ENCODE measurements around the gene PPME1. TPM values are rescaled to one million over a fixed set of nuclear protein-coding genes. Genes with fewer than 3 reads are reported as not detected.
A peak's percentile ranks its signal among the peaks of the same experiment; 100 is the strongest.

The PPME1 gene
- total RNA-seq, 1 experiment from 2014 or later: 98.3 TPM

GRCh38 chr11:74159642-74160041 is 11.4 kb upstream of the PPME1 start:
- H3K36me3 ChIP-seq (ENCODE audit: insufficient read depth, low read length, poor library complexity, severe bottlenecking): no peaks in the 10 kb centered on the region
- H3K4me3 ChIP-seq (ENCODE audit: low read depth, low read length, poor library complexity, severe bottlenecking): no peak overlapping the region
- TF ChIP-seq EZH2 (IDR thresholded peaks at IDR 0.05; ENCODE audit: borderline replicate concordance, low read depth, low read length, poor library complexity, severe bottlenecking): no peak
- TF ChIP-seq CTCF (conservative IDR thresholded peaks at IDR 0.05; ENCODE audit: low read depth, low read length): no peak
- intact Hi-C loops (cut with micrococcal nuclease; ENCODE audit: unreplicated experiment): no loop called here
- no peaks in the 10 kb centered on the region for H3K27me3 ChIP-seq (replicated peaks; ENCODE audit: insufficient read depth, low read depth, low read length, poor library complexity)
- ChIA-PET POLR2A (ENCODE audit: low non-redundant PET) (no interaction called here), CTCF (no interaction called here)
- no peaks in the 10 kb centered on the region for H3K4me1 ChIP-seq (ENCODE audit: insufficient read depth, low read length, poor library complexity, severe bottlenecking)
- H3K27ac ChIP-seq (ENCODE audit: low read depth, low read length, poor library complexity, severe bottlenecking): no peak overlapping the region
- no peak for DNase-seq (ENCODE audit: low spot score)
- H3K9me3 ChIP-seq (ENCODE audit: low read depth, low read length, poor library complexity, severe bottlenecking): no peaks in the 10 kb centered on the region
- BruUV-seq (replicated peaks): no TSS peak

GRCh38 chr11:74162681-74163467 is 8.2 kb upstream of the PPME1 start:
- intact Hi-C loops (cut with micrococcal nuclease; ENCODE audit: unreplicated experiment): no loop called here
- peaks cover 18% of the 10 kb centered on the region for H3K36me3 ChIP-seq (ENCODE audit: insufficient read depth, low read length, poor library complexity, severe bottlenecking)

GRCh38 chr11:74168838-74169237 is 2.3 kb upstream of the PPME1 start:
- TF ChIP-seq EZH2 (IDR thresholded peaks at IDR 0.05; ENCODE audit: borderline replicate concordance, low read depth, low read length, poor library complexity, severe bottlenecking) (no peak), CTCF (conservative IDR thresholded peaks at IDR 0.05; ENCODE audit: low read depth, low read length) (no peak)
- Histone ChIP-seq H3K4me1 (ENCODE audit: insufficient read depth, low read length, poor library complexity, severe bottlenecking) (peaks cover 17% of the 10 kb centered on the region), H3K27me3 (replicated peaks; ENCODE audit: insufficient read depth, low read depth, low read length, poor library complexity) (no peaks in the 10 kb centered on the region), H3K9me3 (ENCODE audit: low read depth, low read length, poor library complexity, severe bottlenecking) (no peaks in the 10 kb centered on the region), H3K27ac (ENCODE audit: low read depth, low read length, poor library complexity, severe bottlenecking) (no peak overlapping the region), H3K4me3 (ENCODE audit: low read depth, low read length, poor library complexity, severe bottlenecking) (peak overlapping the region; percentile 71), H3K36me3 (ENCODE audit: insufficient read depth, low read length, poor library complexity, severe bottlenecking) (peaks cover 24% of the 10 kb centered on the region)
- POLR2A ChIA-PET (ENCODE audit: low non-redundant PET): no interaction called here
- intact Hi-C loops (cut with micrococcal nuclease; ENCODE audit: unreplicated experiment): no loop called here
- CTCF ChIA-PET: no interaction called here
- no TSS peak for BruUV-seq (replicated peaks)
- no peak for DNase-seq (ENCODE audit: low spot score)

More at GRCh38 chr11:74162681-74163467, 8.2 kb upstream of the PPME1 start:
- Histone ChIP-seq H3K4me3 (ENCODE audit: low read depth, low read length, poor library complexity, severe bottlenecking) (no peak overlapping the region), H3K9me3 (ENCODE audit: low read depth, low read length, poor library complexity, severe bottlenecking) (no peaks in the 10 kb centered on the region), H3K27ac (ENCODE audit: low read depth, low read length, poor library complexity, severe bottlenecking) (no peak overlapping the region), H3K27me3 (replicated peaks; ENCODE audit: insufficient read depth, low read depth, low read length, poor library complexity) (no peaks in the 10 kb centered on the region), H3K4me1 (ENCODE audit: insufficient read depth, low read length, poor library complexity, severe bottlenecking) (no peaks in the 10 kb centered on the region)
- CTCF ChIA-PET: no interaction called here
- BruUV-seq (replicated peaks): no TSS peak
- no peak for TF ChIP-seq CTCF (conservative IDR thresholded peaks at IDR 0.05; ENCODE audit: low read depth, low read length)
- no peak for TF ChIP-seq EZH2 (IDR thresholded peaks at IDR 0.05; ENCODE audit: borderline replicate concordance, low read depth, low read length, poor library complexity, severe bottlenecking)
- no peak for DNase-seq (ENCODE audit: low spot score)
- POLR2A ChIA-PET (ENCODE audit: low non-redundant PET): no interaction called here

All from A673 (cell line).